Suppressor macrophage treated with lipopolysaccharide for 1 hour (primary cell): ENCODE data around the gene PRCD.

Experiments
- DNase-seq, 3 donors: peaks; one replicate each; pipeline ENCODE4 v3.0.0-alpha.2; 2020 to 2022

PRCD gene

GRCh38 chr17:76573096-76573495 lies 33.3 kb downstream of the PRCD start:
- DNase-seq = no peak

- no peak for DNase-seq
Measured at GRCh38 chr17:76574166-76574565, 34.3 kb downstream of the PRCD start.

- no peak for DNase-seq
Measured at GRCh38 chr17:76575570-76575969, 35.7 kb downstream of the PRCD start.

GRCh38 chr17:76576189-76576588 lies 36.3 kb downstream of the PRCD start:
- DNase-seq = peak in 1 of 3 donors; percentile 22

- no peak for DNase-seq
Measured at GRCh38 chr17:76577876-76578275, 38.0 kb downstream of the PRCD start.

GRCh38 chr17:76578376-76578775 lies 38.5 kb downstream of the PRCD start:
- no peak for DNase-seq

GRCh38 chr17:76579281-76579680 lies 39.4 kb downstream of the PRCD start:
- peak; percentile 49 to 67 (median 50) for DNase-seq

GRCh38 chr17:76581515-76581914 lies 41.7 kb downstream of the PRCD start:
- no peak for DNase-seq

- DNase-seq = no peak
Measured at GRCh38 chr17:76582660-76583059, 42.8 kb downstream of the PRCD start.

- no peak for DNase-seq
Measured at GRCh38 chr17:76584427-76585032, 44.7 kb downstream of the PRCD start.

- DNase-seq = peak; percentile 51 to 74 (median 59)
Measured at GRCh38 chr17:76585033-76585648, 45.3 kb downstream of the PRCD start.

- peak; percentile 82 to 94 (median 87) for DNase-seq
Measured at GRCh38 chr17:76585649-76586593, 46.1 kb downstream of the PRCD start, which contains the start of gene ST6GALNAC2. Gene ST6GALNAC2, minus strand, starts transcription at chr17:76585860. Its CDS starts 52 bp downstream, at chr17:76585808.

- DNase-seq = no peak
Measured at GRCh38 chr17:76586741-76587487, 47.1 kb downstream of the PRCD start.

- no peak for DNase-seq
Measured at GRCh38 chr17:76588182-76588581, 48.3 kb downstream of the PRCD start.

- no peak for DNase-seq
Measured at GRCh38 chr17:76593384-76593826, 53.6 kb downstream of the PRCD start.

GRCh38 chr17:76593959-76594358 lies 54.1 kb downstream of the PRCD start:
- DNase-seq = no peak

- DNase-seq = no peak
Measured at GRCh38 chr17:76594690-76595089, 54.8 kb downstream of the PRCD start.
